Prostate gland (tissue), 2 donors: ENCODE data around the gene EIF4G2. TPM values are rescaled to one million over a fixed set of nuclear protein-coding genes. Genes with fewer than 3 reads are reported as not detected.

ENCODE experiments used
- DNase-seq: peaks from one replicate; pipeline ENCODE4 v3.0.0-alpha.2; 2019; ENCODE audit warnings: low spot score
- H3K27ac ChIP-seq, 2 donors: fragments of 200-600 bp; sonication (generic); 2 replicates each; pipeline ENCODE4 v1.5.1; 2017 to 2019
- H3K27me3 ChIP-seq: fragments of 200-600 bp; sonication (generic); replicated peaks from 2 replicates; pipeline ENCODE4 v1.5.1; 2019; ENCODE audit not compliant: insufficient read depth
- H3K36me3 ChIP-seq, 2 donors: fragments of 200-600 bp; sonication (generic); 1 replicate in 1 of 2; 2 replicates in 1 of 2; pipeline versions ENCODE4 v1.5.1 to v1.8.1; 2017 to 2019
- H3K4me1 ChIP-seq: fragments of 200-600 bp; sonication (generic); replicated peaks from 2 replicates; pipeline ENCODE4 v1.5.1; 2019
- H3K4me3 ChIP-seq, 2 donors: fragments of 200-600 bp; sonication (generic); 2 replicates each; pipeline ENCODE4 v1.5.1; 2017 to 2019
- H3K9me3 ChIP-seq: fragments of 200-600 bp; sonication (generic); 2 replicates; pipeline ENCODE4 v1.5.1; 2017
- POLR2A ChIP-seq: fragments of 450-650 bp; IDR thresholded peaks from one replicate; pipeline ENCODE4 v1.6.1; 2016; ENCODE audit warnings: antibody characterized with exemption, mild to moderate bottlenecking
- POLR2AphosphoS5 ChIP-seq: sonication (generic); formaldehyde crosslinking; IDR thresholded peaks from one replicate; pipeline ENCODE4 v1.6.1; 2017; ENCODE audit warnings: antibody characterized with exemption
- WGBS: methylation state at CpG from one replicate; pipeline ENCODE4 v1.1.5; 2018; 5-methylcytosine and 5-hydroxymethylcytosine counted together
- intact Hi-C: fragments of 100-400 bp; cut with DNase I; formaldehyde crosslinking; loops from one replicate; pipeline ENCODE4 v1.14.2; 2022
- total RNA-seq, 2 donors: library from RNA; depleted of rRNA; stranded (reverse); fragments of >200 nt; gene quantifications; one replicate each; pipeline ENCODE4 v1.1.0, GENCODE V29; 2016
- TF ChIP-seq, protein P1 (sequence below), 4 experiments: fragments of 200-600 bp in 2 of 4; fragments of 450-650 bp in 2 of 4; sonication (generic) in 2 of 4; IDR thresholded peaks; 1 replicate in 3 of 4; 2 replicates in 1 of 4; pipeline ENCODE4 v1.5.1; 2016 to 2019; ENCODE audit warnings: antibody characterized with exemption in 4 of 4, mild to moderate bottlenecking in 2 of 4, moderate library complexity in 2 of 4

Gene EIF4G2
- total RNA-seq, 2 donors from 2014 or later, result 382 to 500 TPM

DNA sequence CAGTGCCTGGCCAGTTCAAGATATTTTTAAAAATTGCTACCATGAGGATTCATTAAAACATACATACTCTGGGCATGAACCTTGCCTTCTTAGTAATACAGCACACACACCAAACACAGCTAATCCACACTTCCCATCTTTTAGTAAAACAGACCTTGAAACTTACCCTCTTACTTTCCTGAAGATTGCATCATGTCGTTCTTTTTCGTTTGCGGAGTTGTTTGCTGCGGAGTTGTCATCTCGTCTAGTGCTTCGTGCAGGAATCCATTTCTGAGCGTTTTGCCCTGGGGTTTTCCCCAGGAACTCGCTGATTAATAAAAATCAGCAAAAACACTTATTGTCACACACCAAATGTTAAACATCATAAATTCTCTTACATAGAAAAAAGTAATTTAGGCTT lies 3.0 kb downstream of the EIF4G2 start:
- peaks cover 24 to 27% of the 10 kb centered on the region in 2 donors for H3K36me3 ChIP-seq
- no peak for DNase-seq
- intact Hi-C loops, result no loop called here

DNA sequence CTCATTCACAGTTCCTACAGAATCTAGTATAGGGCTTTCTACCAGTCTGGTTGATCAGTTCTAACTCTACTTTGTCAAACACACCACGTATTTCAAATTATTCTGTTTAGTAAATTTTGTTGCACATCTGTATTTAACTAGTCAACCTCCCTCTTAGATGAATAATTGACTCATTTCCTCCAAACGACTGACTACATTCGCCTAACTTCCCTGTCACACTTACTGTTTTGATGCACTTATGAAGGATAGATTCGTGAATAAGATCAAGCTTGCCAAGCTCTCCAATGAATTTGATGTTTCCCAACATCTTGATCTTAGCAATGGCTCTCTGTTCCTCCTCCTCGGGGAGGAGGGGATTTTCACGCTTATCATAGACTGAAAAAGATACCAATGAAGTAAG lies 5.0 kb downstream of the EIF4G2 start:
- Histone ChIP-seq H3K36me3 (peaks cover 38 to 45% of the 10 kb centered on the region in 2 donors), H3K27me3 (no peaks in the 10 kb centered on the region), H3K4me3 (no peak overlapping the region), H3K4me1 (peaks cover 10% of the 10 kb centered on the region), H3K9me3 (no peaks in the 10 kb centered on the region), H3K27ac (no peak overlapping the region)
- 76% methylated on average over 6 of the region's 6 CpGs for WGBS
- intact Hi-C loops, result no loop called here
- no peak for DNase-seq
- no peak for TF ChIP-seq POLR2AphosphoS5
- TF ChIP-seq POLR2A, result no peak
- TF ChIP-seq, protein P1, sequence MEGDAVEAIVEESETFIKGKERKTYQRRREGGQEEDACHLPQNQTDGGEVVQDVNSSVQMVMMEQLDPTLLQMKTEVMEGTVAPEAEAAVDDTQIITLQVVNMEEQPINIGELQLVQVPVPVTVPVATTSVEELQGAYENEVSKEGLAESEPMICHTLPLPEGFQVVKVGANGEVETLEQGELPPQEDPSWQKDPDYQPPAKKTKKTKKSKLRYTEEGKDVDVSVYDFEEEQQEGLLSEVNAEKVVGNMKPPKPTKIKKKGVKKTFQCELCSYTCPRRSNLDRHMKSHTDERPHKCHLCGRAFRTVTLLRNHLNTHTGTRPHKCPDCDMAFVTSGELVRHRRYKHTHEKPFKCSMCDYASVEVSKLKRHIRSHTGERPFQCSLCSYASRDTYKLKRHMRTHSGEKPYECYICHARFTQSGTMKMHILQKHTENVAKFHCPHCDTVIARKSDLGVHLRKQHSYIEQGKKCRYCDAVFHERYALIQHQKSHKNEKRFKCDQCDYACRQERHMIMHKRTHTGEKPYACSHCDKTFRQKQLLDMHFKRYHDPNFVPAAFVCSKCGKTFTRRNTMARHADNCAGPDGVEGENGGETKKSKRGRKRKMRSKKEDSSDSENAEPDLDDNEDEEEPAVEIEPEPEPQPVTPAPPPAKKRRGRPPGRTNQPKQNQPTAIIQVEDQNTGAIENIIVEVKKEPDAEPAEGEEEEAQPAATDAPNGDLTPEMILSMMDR (IDR thresholded peaks at IDR 0.05), result no peak

More for the DNA sequence above, 3.0 kb downstream of the EIF4G2 start:
- peak overlapping the region in 1 of 2 donors; percentile 4 for H3K4me3 ChIP-seq
- H3K9me3 ChIP-seq, result no peaks in the 10 kb centered on the region
- H3K27me3 ChIP-seq, result no peaks in the 10 kb centered on the region
- H3K27ac ChIP-seq, result no peak overlapping the region
- 66% methylated on average over 8 of the region's 8 CpGs for WGBS
- H3K4me1 ChIP-seq, result peaks cover 10% of the 10 kb centered on the region
- TF ChIP-seq POLR2A (no peak), POLR2AphosphoS5 (no peak)
- TF ChIP-seq, protein P1 (IDR thresholded peaks at IDR 0.05), result no peak

DNA sequence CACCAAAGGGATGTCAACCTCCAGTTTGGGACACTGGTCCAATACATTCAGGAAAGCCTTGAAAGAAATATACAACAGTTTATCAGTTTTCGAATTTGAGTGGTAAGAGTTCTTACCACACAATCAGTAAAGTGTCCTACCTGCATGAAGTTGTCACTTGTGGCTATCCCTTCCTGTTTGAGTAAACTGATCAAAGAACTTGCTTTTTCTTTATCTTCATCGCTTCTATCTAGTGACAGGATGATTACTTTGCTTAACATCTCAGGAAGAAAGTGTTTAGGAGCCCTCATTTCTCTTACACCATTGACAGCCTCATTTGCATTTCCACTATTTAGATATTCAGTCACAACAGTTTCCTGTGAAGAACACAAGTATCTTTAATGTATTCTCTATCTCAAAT lies 8.4 kb downstream of the EIF4G2 start:
- H3K27ac ChIP-seq, result no peak overlapping the region
- DNase-seq, result no peak
- H3K36me3 ChIP-seq, result peaks cover 48 to 54% of the 10 kb centered on the region in 2 donors
- H3K9me3 ChIP-seq, result no peaks in the 10 kb centered on the region
- WGBS, result 92% methylated on average over 2 of the region's 2 CpGs
- intact Hi-C loops, result no loop called here
- no peaks in the 10 kb centered on the region for H3K27me3 ChIP-seq
- peaks cover 2% of the 10 kb centered on the region for H3K4me1 ChIP-seq
- TF ChIP-seq, protein P1 (IDR thresholded peaks at IDR 0.05), result no peak
- TF ChIP-seq POLR2A, result no peak
- TF ChIP-seq POLR2AphosphoS5, result no peak
- H3K4me3 ChIP-seq, result no peak overlapping the region

DNA sequence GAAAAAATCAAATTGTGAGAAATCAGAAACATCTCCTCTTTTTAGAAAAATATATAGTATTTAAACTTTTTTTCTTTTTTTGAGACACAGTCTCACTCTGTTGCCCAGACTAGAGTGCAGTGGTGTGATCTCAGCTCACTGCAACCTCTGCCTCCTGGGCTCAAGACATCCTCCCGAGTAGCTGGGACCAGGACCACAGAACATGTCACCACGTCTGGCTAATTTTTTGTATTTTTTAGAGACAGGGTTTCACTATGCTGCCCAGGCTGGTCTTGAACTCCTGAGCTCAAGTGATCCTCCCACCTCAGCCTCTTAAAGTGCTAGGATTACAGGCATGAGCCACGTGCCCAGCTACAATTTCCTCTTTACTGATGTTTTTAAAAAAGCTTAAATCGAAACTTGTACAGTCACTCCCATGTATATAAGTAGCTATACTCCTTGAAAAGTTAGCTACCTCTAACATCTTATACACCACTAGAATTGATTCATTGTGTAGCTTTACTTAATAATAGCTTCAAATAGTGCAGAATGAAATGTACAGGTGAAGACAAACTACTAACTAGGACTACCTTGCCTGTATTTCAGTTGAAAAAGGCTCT lies 10.3 kb downstream of the EIF4G2 start:
- intact Hi-C loops, result loop anchor here (5.0 to 10.0 kb wide), 2 partner anchors 109 to 986 kb away; no protein-coding TSS in a partner anchor
- peaks cover 34 to 37% of the 10 kb centered on the region in 2 donors for H3K36me3 ChIP-seq
- no peaks in the 10 kb centered on the region for H3K27me3 ChIP-seq
- no peak for DNase-seq
- H3K9me3 ChIP-seq, result no peaks in the 10 kb centered on the region
- 54% methylated on average over 4 of the region's 4 CpGs for WGBS
- H3K4me1 ChIP-seq, result no peaks in the 10 kb centered on the region
- no peak overlapping the region for H3K4me3 ChIP-seq
- TF ChIP-seq POLR2AphosphoS5 (no peak), POLR2A (no peak)
- no peak overlapping the region for H3K27ac ChIP-seq

DNA sequence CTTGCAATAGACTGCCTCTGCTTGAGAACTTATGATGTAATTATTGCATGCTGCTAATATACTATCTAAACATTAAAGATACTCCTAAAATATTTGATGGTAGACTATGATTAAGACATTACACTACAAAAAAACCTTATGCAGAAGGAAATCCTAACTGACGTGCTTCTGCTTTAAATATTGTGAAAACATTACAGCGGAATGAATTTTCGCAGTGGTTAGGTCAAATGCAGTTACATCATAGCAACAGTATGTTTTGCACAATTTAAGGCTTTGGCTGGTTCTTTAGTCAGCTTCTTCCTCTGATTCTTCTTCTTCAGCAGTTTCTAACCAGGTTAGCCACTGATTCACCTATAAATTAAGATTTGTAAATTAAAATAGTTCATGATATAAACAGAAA lies 11.2 kb downstream of the EIF4G2 start:
- Histone ChIP-seq H3K36me3 (peaks cover 27 to 34% of the 10 kb centered on the region in 2 donors), H3K4me3 (no peak overlapping the region), H3K27me3 (no peaks in the 10 kb centered on the region), H3K27ac (no peak overlapping the region), H3K9me3 (no peaks in the 10 kb centered on the region), H3K4me1 (no peaks in the 10 kb centered on the region)
- no peak for DNase-seq
- intact Hi-C loops, result loop anchor here (5.0 to 10.0 kb wide), 2 partner anchors 110 to 987 kb away; no protein-coding TSS in a partner anchor
- 80% methylated on average over 3 of the region's 3 CpGs for WGBS
- TF ChIP-seq POLR2A (no peak), POLR2AphosphoS5 (no peak)
- TF ChIP-seq, protein P1 (IDR thresholded peaks at IDR 0.05), result no peak
